Measurements from ENCODE around the gene TNFAIP1. TPM values are rescaled to one million over a fixed set of nuclear protein-coding genes. Genes with fewer than 3 reads are reported as not detected.

The TNFAIP1 gene
- total RNA-seq, 1 donor from 2014 or later: 39.9 TPM

DNA sequence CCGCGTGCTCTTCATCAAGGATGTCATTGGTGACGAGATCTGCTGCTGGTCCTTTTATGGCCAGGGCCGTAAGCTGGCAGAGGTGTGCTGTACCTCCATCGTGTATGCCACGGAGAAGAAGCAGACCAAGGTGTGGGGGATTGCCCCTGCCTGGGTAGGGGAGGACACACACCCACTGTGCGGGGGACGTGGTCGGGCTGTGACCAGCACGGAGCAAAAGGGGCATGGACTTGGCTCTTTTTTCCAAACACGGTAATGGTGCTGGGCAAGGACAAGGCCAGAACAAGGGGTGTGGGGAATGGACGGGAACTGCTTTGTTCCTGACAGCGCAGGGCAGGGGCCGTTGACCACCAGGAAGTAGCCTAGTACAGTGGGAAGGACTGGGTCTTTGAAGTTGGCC is 6.8 kb downstream of the TNFAIP1 start:
- Mint-ChIP-seq H3K27ac (no peak overlapping the region), H3K4me3 (no peak overlapping the region), H3K9me3 (no peaks in the 10 kb centered on the region), H3K4me1 (ENCODE audit: low read depth) (peaks cover 12% of the 10 kb centered on the region), H3K36me3 (ENCODE audit: low read depth) (peaks cover 45% of the 10 kb centered on the region), H3K27me3 (ENCODE audit: insufficient read depth) (no peaks in the 10 kb centered on the region)
- no peak for DNase-seq (ENCODE audit: low spot score)
- intact Hi-C loops (cut with micrococcal nuclease): no loop called here

DNA sequence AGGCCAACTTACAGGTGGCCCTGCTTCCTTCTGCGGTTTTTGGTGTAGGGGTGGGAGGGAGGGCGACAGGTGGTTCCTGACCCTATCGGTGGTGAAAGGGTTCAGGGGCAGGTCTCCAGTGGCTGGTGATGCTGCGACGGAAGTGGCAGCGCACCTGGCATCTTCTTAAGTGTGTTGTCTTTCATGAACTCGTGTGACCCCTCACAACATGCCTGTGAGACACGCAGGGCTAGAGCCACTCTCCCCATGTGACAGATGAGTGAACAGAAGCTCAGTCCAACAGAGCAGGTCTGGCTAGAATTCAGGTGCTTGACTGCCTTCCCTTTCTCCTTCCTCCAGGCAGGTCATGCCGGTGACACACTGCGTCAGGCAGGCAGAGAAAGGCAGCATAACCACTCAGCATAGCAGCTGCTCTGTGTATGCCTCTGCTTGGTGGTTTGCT is 8.0 kb downstream of the TNFAIP1 start:
- peaks cover 2% of the 10 kb centered on the region for H3K4me1 Mint-ChIP-seq (ENCODE audit: low read depth)
- intact Hi-C loops (cut with micrococcal nuclease): no loop called here
- peaks cover 48% of the 10 kb centered on the region for H3K36me3 Mint-ChIP-seq (ENCODE audit: low read depth)
- no peak for DNase-seq (ENCODE audit: low spot score)
- H3K9me3 Mint-ChIP-seq: no peaks in the 10 kb centered on the region
- no peaks in the 10 kb centered on the region for H3K27me3 Mint-ChIP-seq (ENCODE audit: insufficient read depth)
- H3K4me3 Mint-ChIP-seq: no peak overlapping the region
- no peak overlapping the region for H3K27ac Mint-ChIP-seq

DNA sequence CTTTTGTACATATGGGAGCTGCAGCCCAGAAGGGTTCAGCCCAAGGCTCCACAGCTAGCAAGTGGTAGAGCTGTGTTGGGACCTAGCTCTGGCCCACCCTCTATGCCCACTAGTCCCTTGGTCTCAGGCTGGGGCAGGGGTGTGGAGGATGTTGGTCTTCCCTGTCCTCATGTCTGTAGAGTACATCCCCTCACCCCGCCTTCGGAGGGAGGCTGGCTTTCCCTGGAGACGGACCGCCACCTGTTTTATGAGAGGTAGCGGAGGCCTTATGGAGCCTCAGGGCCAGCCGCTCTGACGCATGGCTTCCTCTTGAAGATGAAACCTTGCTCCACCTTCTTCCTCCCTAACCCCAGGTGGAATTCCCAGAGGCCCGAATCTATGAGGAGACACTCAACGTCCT is 8.4 kb downstream of the TNFAIP1 start:
- no peaks in the 10 kb centered on the region for H3K4me1 Mint-ChIP-seq (ENCODE audit: low read depth)
- intact Hi-C loops (cut with micrococcal nuclease): no loop called here
- no peak overlapping the region for H3K27ac Mint-ChIP-seq
- H3K4me3 Mint-ChIP-seq: no peak overlapping the region
- H3K9me3 Mint-ChIP-seq: no peaks in the 10 kb centered on the region
- peaks cover 48% of the 10 kb centered on the region for H3K36me3 Mint-ChIP-seq (ENCODE audit: low read depth)
- H3K27me3 Mint-ChIP-seq (ENCODE audit: insufficient read depth): no peaks in the 10 kb centered on the region
- no peak for DNase-seq (ENCODE audit: low spot score)

DNA sequence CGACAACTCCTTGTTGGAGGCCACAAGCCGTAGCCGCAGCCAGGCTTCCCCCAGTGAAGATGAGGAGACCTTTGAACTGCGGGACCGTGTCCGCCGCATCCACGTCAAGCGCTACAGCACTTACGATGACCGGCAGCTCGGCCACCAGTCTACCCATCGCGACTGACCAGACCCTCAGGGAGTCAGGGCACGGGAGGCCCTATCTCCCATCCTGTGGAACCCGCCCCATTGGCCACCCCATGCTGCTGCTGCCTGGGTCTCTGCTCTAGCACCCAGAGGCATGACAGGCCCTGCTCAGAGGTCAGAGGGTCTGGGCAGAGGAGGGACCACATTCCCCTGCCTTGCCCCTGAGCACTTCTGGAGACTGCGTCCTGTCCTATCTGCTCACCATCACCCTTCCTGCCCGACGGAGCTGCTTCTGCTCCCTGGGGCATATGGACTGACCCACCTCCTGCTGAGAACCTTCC is 8.9 kb downstream of the TNFAIP1 start:
- Mint-ChIP-seq H3K9me3 (no peaks in the 10 kb centered on the region), H3K27ac (no peak overlapping the region), H3K4me1 (ENCODE audit: low read depth) (no peaks in the 10 kb centered on the region), H3K4me3 (no peak overlapping the region), H3K27me3 (ENCODE audit: insufficient read depth) (no peaks in the 10 kb centered on the region), H3K36me3 (ENCODE audit: low read depth) (peaks cover 45% of the 10 kb centered on the region)
- DNase-seq (ENCODE audit: low spot score): no peak
- intact Hi-C loops (cut with micrococcal nuclease): no loop called here

DNA sequence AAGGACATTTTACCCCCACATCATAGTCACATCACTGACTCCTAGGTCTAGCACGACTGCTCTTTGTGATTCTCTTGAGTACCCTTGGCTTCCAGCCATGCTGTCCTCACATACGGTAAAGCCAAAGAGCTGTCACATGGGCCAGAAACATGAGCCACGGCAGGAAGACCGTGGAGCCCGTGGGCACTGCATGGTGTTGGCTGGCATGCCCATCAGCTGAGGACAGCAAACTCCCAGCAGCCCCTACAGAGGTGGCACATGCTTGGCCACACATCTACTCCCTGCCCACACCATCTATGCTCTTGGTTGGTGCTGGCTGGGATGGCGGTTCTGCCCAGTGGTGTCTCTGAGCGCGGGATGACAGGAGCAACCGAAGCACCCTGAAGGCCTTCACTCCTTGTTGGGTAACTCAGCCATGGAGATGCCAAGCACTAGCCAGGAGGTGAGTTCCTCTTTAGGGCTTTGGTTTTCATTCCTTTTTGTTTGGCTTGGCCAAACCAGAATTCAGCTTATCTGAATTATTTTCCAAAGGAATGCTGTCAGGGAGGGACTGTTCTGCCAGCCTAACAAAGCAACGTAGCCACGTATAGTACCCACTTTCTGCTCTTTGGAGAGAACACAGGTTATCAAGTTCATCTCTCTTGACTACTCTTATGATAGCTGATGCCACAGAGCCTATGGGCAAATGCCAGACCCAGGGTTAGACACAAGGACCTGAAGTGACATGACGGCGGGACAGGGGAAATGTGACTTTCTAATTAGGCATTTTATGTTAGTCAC is 10.0 kb downstream of the TNFAIP1 start:
- Mint-ChIP-seq H3K36me3 (ENCODE audit: low read depth) (peaks cover 46% of the 10 kb centered on the region), H3K4me1 (ENCODE audit: low read depth) (no peaks in the 10 kb centered on the region), H3K27me3 (ENCODE audit: insufficient read depth) (no peaks in the 10 kb centered on the region), H3K9me3 (no peaks in the 10 kb centered on the region), H3K4me3 (no peak overlapping the region), H3K27ac (no peak overlapping the region)
- intact Hi-C loops (cut with micrococcal nuclease): no loop called here
- no peak for DNase-seq (ENCODE audit: low spot score)

DNA sequence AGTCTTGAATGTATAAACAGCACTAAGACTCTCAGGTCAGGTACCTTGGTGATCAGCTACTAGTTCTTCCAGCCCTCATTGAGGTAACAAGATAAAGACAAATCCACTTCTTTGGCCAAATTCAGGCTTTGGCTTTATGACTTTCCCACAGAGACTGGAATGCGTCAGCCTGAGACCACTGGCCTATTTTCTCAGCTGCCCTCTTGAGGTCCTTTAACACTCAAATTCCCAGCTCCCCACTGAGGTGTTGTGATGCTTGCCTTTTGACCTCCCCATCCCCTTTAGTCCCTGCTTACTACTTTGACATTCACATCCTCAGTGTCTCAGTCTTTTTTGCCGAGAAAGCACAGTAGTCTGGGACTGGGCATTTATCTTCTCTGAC is 10.6 kb downstream of the TNFAIP1 start:
- no peaks in the 10 kb centered on the region for H3K9me3 Mint-ChIP-seq
- H3K27ac Mint-ChIP-seq: no peak overlapping the region
- no peaks in the 10 kb centered on the region for H3K27me3 Mint-ChIP-seq (ENCODE audit: insufficient read depth)
- no peak for DNase-seq (ENCODE audit: low spot score)
- H3K4me3 Mint-ChIP-seq: no peak overlapping the region
- intact Hi-C loops (cut with micrococcal nuclease): no loop called here
- peaks cover 50% of the 10 kb centered on the region for H3K36me3 Mint-ChIP-seq (ENCODE audit: low read depth)
- no peaks in the 10 kb centered on the region for H3K4me1 Mint-ChIP-seq (ENCODE audit: low read depth)

DNA sequence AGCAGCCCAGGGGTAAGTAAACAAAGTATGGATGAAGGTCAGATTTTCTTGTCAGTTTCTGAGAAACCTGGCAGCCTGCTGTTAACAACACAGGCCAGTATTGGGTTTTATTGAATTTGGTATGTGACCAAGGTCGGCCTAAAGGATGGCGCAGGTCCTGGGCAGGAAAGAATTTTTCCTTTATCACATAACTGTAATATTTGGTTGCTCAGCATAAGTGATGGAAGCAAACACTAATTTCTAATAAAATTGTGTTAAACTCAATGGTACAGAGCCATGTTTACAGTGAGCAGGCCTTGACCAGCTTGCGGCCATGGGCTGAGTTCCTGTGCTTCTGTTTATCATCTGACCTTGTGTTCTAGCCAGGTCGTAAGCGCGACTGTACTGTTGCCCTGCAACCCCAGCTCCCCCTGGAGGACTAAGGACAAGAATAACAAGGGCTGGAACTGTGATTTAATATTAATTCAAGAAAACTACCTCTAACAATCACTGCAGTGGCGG is 11.2 kb downstream of the TNFAIP1 start:
- Mint-ChIP-seq H3K4me1 (ENCODE audit: low read depth) (no peaks in the 10 kb centered on the region), H3K4me3 (no peak overlapping the region), H3K36me3 (ENCODE audit: low read depth) (peaks cover 56% of the 10 kb centered on the region), H3K27me3 (ENCODE audit: insufficient read depth) (no peaks in the 10 kb centered on the region), H3K27ac (no peak overlapping the region), H3K9me3 (no peaks in the 10 kb centered on the region)
- DNase-seq (ENCODE audit: low spot score): no peak
- intact Hi-C loops (cut with micrococcal nuclease): no loop called here

DNA sequence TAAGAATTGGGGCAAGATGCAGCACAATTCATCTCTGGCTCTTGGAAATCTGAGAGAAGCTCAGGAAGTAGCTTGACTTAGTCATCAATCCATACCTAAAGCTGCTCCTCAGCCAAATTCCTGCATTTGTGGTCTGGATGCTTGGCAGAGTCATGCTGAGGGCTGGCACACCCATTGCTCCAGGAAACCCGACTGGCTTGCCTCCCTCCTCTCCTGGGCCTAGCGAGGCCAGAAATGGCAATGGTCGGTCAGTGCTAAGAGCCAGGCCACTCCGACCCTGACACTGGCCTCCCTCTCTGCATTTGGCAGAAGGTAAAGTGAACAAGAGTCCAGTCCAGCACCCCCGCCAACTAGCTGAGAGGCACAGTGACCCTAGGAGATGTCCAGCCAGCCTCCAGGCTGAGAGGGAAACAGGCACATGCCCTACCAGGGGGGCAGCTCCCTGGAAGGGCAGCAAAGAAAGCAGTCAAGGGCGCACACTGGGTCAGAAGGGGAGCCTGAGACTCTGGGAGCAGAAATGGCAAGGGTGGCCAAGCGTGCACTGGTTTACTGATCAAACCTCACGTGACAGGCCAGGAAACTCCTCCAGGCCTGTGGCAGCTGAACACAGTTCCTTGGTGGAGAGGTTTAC is 11.8 kb downstream of the TNFAIP1 start:
- Mint-ChIP-seq H3K27me3 (ENCODE audit: insufficient read depth) (no peaks in the 10 kb centered on the region), H3K9me3 (no peaks in the 10 kb centered on the region), H3K36me3 (ENCODE audit: low read depth) (peaks cover 54% of the 10 kb centered on the region), H3K4me3 (no peak overlapping the region), H3K4me1 (ENCODE audit: low read depth) (no peaks in the 10 kb centered on the region), H3K27ac (no peak overlapping the region)
- DNase-seq (ENCODE audit: low spot score): no peak
- intact Hi-C loops (cut with micrococcal nuclease): no loop called here

DNA sequence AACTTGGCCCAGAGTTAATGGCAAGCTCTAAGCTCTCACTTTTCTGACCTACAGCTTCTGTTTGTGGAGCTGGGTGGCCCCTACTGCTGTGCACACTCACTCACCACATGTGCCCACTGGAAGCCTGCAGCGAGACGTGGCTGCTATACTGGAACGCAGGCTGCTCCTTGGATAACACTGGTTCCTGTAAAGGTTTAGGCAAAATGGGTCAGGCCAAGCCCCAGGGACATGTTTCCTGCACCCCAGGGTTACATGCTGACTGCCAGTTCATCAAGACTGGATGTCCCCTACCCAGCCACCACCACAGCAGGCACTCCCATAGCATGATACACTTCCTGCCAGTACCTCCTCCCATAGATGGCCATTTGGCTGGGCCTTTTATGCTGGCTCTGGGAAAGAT is 13.4 kb downstream of the TNFAIP1 start:
- H3K27ac Mint-ChIP-seq: no peak overlapping the region
- peaks cover 57% of the 10 kb centered on the region for H3K36me3 Mint-ChIP-seq (ENCODE audit: low read depth)
- DNase-seq (ENCODE audit: low spot score): no peak
- intact Hi-C loops (cut with micrococcal nuclease): no loop called here
- H3K4me1 Mint-ChIP-seq (ENCODE audit: low read depth): no peaks in the 10 kb centered on the region
- no peaks in the 10 kb centered on the region for H3K9me3 Mint-ChIP-seq
- no peak overlapping the region for H3K4me3 Mint-ChIP-seq
- H3K27me3 Mint-ChIP-seq (ENCODE audit: insufficient read depth): no peaks in the 10 kb centered on the region

DNA sequence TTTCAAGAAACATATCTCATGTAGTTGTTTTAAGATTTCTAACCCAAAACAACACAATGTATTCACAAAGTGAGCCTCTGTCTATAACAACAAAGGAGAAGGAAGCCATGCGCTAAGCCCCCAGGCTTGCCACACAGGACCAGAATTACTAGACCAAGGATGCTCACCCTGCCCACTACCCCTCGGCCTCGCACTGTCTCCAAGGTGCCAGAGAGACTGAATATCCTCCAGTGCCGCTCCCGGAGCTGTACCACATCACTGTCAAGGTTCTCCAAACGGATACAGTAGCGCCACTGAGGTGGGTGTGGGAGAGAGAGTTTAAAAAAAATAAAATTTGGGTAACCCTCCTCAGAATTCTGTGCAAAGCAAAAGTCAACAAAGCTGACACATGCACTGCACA is 14.7 kb downstream of the TNFAIP1 start:
- intact Hi-C loops (cut with micrococcal nuclease): no loop called here
- Mint-ChIP-seq H3K4me1 (ENCODE audit: low read depth) (peaks cover 6% of the 10 kb centered on the region), H3K36me3 (ENCODE audit: low read depth) (peaks cover 58% of the 10 kb centered on the region), H3K9me3 (no peaks in the 10 kb centered on the region), H3K4me3 (no peak overlapping the region), H3K27ac (no peak overlapping the region), H3K27me3 (ENCODE audit: insufficient read depth) (no peaks in the 10 kb centered on the region)
- DNase-seq (ENCODE audit: low spot score): no peak

DNA sequence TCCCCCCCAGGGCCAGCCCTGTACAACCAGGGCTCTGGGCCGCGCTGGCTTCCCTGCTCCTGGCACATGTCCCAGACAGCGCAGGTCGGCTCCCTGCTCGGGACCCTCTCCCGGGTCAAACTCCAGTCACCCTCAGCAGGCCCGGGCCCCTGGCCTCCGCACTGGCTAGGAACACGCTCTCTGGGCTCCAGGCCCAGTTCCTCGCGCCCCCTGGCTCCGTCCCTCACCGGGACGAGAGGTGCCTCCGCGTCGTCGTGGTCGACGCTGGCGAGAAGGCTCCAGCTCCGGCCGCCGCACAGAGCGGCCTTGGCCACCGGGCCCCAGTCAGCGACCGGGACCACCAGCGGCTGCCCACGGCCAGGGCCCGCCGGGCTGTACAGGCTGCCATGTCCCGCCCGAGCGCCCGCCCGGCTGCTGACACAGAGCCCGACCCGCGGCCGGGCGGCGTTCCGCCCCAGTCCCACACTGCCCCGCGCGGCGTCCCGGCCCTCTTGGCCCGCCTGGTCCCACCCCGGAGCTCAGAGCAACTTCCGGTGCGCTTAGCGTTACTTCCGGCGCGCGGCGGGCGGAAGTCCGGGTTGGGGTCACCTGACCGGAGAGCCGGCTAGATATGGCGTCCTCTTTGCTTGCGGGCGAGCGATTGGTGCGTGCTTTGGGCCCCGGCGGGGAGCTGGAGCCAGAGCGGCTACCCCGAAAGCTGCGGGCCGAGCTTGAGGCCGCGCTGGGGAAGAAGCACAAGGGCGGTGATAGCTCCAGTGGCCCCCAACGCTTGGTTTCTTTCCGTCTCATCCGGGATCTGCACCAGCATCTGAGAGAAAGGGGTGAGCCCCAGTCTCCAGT is 21.7 kb downstream of the TNFAIP1 start, which contains the start of gene POLDIP2:
POLDIP2 (minus strand) TSS at position 467 of the 840 bp plus-strand sequence; CDS start at position 388, 79 bp downstream.
- H3K27ac Mint-ChIP-seq: peak within 1 kb of the TSS; percentile 92
- H3K4me1 Mint-ChIP-seq (ENCODE audit: low read depth): peaks cover 32% of the 10 kb centered on the region
- no peaks in the 10 kb centered on the region for H3K27me3 Mint-ChIP-seq (ENCODE audit: insufficient read depth)
- peaks cover 56% of the 10 kb centered on the region for H3K36me3 Mint-ChIP-seq (ENCODE audit: low read depth)
- intact Hi-C loops (cut with micrococcal nuclease): loop anchor here (1.0 to 2.0 kb wide), 6 partner anchors 14 to 464 kb away; partner anchors contain the start of genes IFT20, LYRM9, SARM1 and TMEM97
- peak; percentile 97 for DNase-seq (ENCODE audit: low spot score)
- peak within 1 kb of the TSS; percentile 95 for H3K4me3 Mint-ChIP-seq
- no peaks in the 10 kb centered on the region for H3K9me3 Mint-ChIP-seq

DNA sequence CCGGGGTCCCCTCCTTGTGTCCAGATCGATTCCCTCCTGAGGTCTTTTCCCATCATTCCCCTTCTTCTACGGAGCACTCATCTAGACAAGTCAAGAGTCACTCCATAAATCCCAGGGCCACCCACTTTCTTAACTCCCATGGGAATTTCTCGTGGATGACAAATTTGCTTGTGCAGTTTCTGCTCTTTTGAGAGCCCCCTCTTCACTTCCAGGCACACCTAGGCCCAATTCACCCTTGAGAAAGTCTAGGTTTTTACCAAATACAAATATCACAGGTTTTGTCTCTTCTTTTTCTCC is 22.3 kb downstream of the TNFAIP1 start:
- Mint-ChIP-seq H3K4me1 (ENCODE audit: low read depth) (peaks cover 32% of the 10 kb centered on the region), H3K27ac (peak overlapping the region; percentile 92), H3K9me3 (no peaks in the 10 kb centered on the region), H3K27me3 (ENCODE audit: insufficient read depth) (no peaks in the 10 kb centered on the region), H3K4me3 (peak overlapping the region; percentile 95), H3K36me3 (ENCODE audit: low read depth) (peaks cover 55% of the 10 kb centered on the region)
- intact Hi-C loops (cut with micrococcal nuclease): loop anchor here (1.0 to 2.0 kb wide), 6 partner anchors 13 to 465 kb away; partner anchors contain the start of genes IFT20, LYRM9, SARM1 and TMEM97
- no peak for DNase-seq (ENCODE audit: low spot score)

Data from activated T-helper 1 cell treated with anti-CD3 and anti-CD28 coated beads, Interleukin-12 subunit alpha, Interleukin-12 subunit beta, Interleukin-2, Interleukin-4 antibody, amounts not matched to agents 30 ng/mL and 10 ng/mL and 1 ng/mL, durations not matched to agents 14 hours and 24 hours and 36 hours (primary cell).